SK-N-SH treated with all-trans-retinoic acid at 6 μM for 48 hours (cell line): ENCODE measurements around the gene ADGRG1.
A peak's percentile ranks its signal among the peaks of the same experiment; 100 is the strongest.

Experiments
- ATAC-seq: fragments of 200-7000 bp; cut with Tn5 transposase; 3 replicates; pipeline ENCODE4 v1.9.1; 2020; ENCODE audit warnings: mild to moderate bottlenecking, moderate library complexity
- ARNTL ChIP-seq: fragments of 450-650 bp; formaldehyde crosslinking; IDR thresholded peaks from 2 replicates; pipeline ENCODE4 v1.5.0; 2020; ENCODE audit warnings: low read depth, mild to moderate bottlenecking, moderate library complexity, borderline replicate concordance
- BACH2 ChIP-seq: fragments of 250-450 bp; sonication (Bioruptor Pico); IDR thresholded peaks from 2 replicates; pipeline ENCODE4 v1.9.0; 2021; ENCODE audit warnings: mild to moderate bottlenecking, borderline replicate concordance
- CSDC2 ChIP-seq: fragments of 250-450 bp; sonication (Bioruptor Pico); IDR thresholded peaks from 2 replicates; pipeline ENCODE4 v1.5.0; 2020; ENCODE audit warnings: mild to moderate bottlenecking, moderate library complexity
- GLIS3 ChIP-seq: fragments of 250-450 bp; sonication (Bioruptor Pico); IDR thresholded peaks from 2 replicates; pipeline ENCODE4 v1.5.0; 2020; ENCODE audit warnings: mild to moderate bottlenecking, moderate library complexity
- ISL1 ChIP-seq: fragments of 250-450 bp; sonication (Bioruptor Pico); IDR thresholded peaks from 2 replicates; pipeline ENCODE4 v2.1.2; 2022; ENCODE audit warnings: mild to moderate bottlenecking, moderate library complexity
- OSR1 ChIP-seq: fragments of 250-450 bp; sonication (Bioruptor Pico); IDR thresholded peaks from 2 replicates; pipeline ENCODE4 v1.8.0; 2022; ENCODE audit warnings: moderate library complexity, mild to moderate bottlenecking, inconsistent platforms
- PPARA ChIP-seq: fragments of 250-450 bp; sonication (Bioruptor Pico); IDR thresholded peaks from 2 replicates; pipeline ENCODE4 v1.5.0; 2020; ENCODE audit warnings: mild to moderate bottlenecking, borderline replicate concordance
- RARB ChIP-seq: fragments of 250-450 bp; sonication (Bioruptor Pico); IDR thresholded peaks from 2 replicates; pipeline ENCODE4 v1.8.0; 2021; ENCODE audit warnings: mild to moderate bottlenecking, moderate library complexity
- SNAI2 ChIP-seq: fragments of 250-450 bp; sonication (Bioruptor Pico); IDR thresholded peaks from 2 replicates; pipeline ENCODE4 v1.5.0; 2020; ENCODE audit warnings: mild to moderate bottlenecking, moderate library complexity
- TCF4 ChIP-seq: fragments of 250-450 bp; sonication (Bioruptor Pico); IDR thresholded peaks from 2 replicates; pipeline ENCODE4 v1.8.0; 2021; ENCODE audit warnings: mild to moderate bottlenecking, moderate library complexity, borderline replicate concordance
- ZC3H10 ChIP-seq: fragments of 250-450 bp; sonication (Bioruptor Pico); IDR thresholded peaks from 2 replicates; pipeline ENCODE4 v1.5.1; 2021; ENCODE audit warnings: mild to moderate bottlenecking, moderate library complexity
- ZFP3 ChIP-seq: fragments of 250-450 bp; sonication (Bioruptor Pico); IDR thresholded peaks from 2 replicates; pipeline ENCODE4 v1.5.0; 2020; ENCODE audit warnings: mild to moderate bottlenecking, moderate library complexity
- ZNF8 ChIP-seq: fragments of 450-650 bp; formaldehyde crosslinking; IDR thresholded peaks from 2 replicates; pipeline ENCODE4 v1.5.0; 2020; ENCODE audit warnings: mild to moderate bottlenecking, moderate library complexity
- TF ChIP-seq, protein P1 (sequence below): fragments of 250-450 bp; sonication (Bioruptor Pico); IDR thresholded peaks from 2 replicates; pipeline ENCODE4 v1.8.0; 2020; ENCODE audit warnings: mild to moderate bottlenecking, moderate library complexity, borderline replicate concordance
- TF ChIP-seq, protein P2 (sequence below): fragments of 250-450 bp; sonication (Bioruptor Pico); IDR thresholded peaks from 2 replicates; pipeline ENCODE4 v1.5.0; 2020; ENCODE audit warnings: mild to moderate bottlenecking, moderate library complexity
- TF ChIP-seq, protein P3 (sequence below): fragments of 250-450 bp; sonication (Bioruptor Pico); IDR thresholded peaks from 2 replicates; pipeline ENCODE4 v1.8.0; 2021; ENCODE audit warnings: low read depth, mild to moderate bottlenecking, moderate library complexity, borderline replicate concordance

Gene ADGRG1

DNA sequence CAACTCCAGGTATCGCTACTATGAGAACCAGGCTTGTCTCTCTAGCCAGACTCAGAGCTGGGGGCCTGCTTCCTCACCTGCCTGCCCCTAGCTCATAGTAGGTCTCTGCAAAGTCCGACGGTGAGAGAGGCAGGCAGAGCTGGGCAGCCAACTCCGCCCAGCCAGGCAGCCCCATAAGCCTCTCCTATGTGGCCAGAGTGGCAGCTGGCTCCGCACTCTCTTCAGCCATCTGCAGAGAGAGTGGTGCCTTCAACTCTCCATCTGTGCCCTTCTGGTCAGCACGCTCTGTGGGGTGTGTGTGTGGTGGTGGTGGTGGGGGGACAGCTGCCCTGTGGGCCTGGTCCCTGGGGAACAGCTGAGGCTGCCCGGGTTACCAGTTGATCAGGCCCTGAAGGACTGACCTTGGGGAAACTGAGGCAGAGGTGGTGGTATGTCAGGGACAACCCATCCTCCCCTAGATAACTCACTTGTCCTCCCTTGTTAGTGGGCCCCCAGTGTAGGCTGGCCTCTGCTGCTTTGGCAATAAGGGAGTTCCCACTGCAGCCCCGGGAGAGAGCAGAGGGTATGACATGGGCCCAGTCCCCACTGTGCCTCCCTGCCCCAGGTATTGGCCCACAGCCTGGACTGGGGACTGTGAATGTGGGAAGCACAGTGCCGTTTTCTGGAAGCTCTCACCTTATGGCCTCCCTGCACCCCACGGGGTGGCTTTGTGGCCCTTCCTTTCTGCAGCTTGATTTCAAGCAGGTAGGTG is 1.8 kb upstream of the ADGRG1 start (continued):
- no peak for TF ChIP-seq TCF4 (CRISPR knock-in tag)
- TF ChIP-seq ZC3H10: no peak
- no peak for TF ChIP-seq ARNTL (CRISPR knock-in tag)
- no peak for TF ChIP-seq OSR1 (CRISPR knock-in tag)
- TF ChIP-seq, protein P1, sequence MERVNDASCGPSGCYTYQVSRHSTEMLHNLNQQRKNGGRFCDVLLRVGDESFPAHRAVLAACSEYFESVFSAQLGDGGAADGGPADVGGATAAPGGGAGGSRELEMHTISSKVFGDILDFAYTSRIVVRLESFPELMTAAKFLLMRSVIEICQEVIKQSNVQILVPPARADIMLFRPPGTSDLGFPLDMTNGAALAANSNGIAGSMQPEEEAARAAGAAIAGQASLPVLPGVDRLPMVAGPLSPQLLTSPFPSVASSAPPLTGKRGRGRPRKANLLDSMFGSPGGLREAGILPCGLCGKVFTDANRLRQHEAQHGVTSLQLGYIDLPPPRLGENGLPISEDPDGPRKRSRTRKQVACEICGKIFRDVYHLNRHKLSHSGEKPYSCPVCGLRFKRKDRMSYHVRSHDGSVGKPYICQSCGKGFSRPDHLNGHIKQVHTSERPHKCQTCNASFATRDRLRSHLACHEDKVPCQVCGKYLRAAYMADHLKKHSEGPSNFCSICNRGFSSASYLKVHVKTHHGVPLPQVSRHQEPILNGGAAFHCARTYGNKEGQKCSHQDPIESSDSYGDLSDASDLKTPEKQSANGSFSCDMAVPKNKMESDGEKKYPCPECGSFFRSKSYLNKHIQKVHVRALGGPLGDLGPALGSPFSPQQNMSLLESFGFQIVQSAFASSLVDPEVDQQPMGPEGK: no peak
- TF ChIP-seq, protein P2, sequence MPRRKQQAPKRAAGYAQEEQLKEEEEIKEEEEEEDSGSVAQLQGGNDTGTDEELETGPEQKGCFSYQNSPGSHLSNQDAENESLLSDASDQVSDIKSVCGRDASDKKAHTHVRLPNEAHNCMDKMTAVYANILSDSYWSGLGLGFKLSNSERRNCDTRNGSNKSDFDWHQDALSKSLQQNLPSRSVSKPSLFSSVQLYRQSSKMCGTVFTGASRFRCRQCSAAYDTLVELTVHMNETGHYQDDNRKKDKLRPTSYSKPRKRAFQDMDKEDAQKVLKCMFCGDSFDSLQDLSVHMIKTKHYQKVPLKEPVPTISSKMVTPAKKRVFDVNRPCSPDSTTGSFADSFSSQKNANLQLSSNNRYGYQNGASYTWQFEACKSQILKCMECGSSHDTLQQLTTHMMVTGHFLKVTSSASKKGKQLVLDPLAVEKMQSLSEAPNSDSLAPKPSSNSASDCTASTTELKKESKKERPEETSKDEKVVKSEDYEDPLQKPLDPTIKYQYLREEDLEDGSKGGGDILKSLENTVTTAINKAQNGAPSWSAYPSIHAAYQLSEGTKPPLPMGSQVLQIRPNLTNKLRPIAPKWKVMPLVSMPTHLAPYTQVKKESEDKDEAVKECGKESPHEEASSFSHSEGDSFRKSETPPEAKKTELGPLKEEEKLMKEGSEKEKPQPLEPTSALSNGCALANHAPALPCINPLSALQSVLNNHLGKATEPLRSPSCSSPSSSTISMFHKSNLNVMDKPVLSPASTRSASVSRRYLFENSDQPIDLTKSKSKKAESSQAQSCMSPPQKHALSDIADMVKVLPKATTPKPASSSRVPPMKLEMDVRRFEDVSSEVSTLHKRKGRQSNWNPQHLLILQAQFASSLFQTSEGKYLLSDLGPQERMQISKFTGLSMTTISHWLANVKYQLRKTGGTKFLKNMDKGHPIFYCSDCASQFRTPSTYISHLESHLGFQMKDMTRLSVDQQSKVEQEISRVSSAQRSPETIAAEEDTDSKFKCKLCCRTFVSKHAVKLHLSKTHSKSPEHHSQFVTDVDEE (CRISPR knock-in tag): no peak
- no peak for TF ChIP-seq CSDC2
- TF ChIP-seq SNAI2 (CRISPR knock-in tag): no peak
- TF ChIP-seq GLIS3 (CRISPR knock-in tag): no peak

DNA sequence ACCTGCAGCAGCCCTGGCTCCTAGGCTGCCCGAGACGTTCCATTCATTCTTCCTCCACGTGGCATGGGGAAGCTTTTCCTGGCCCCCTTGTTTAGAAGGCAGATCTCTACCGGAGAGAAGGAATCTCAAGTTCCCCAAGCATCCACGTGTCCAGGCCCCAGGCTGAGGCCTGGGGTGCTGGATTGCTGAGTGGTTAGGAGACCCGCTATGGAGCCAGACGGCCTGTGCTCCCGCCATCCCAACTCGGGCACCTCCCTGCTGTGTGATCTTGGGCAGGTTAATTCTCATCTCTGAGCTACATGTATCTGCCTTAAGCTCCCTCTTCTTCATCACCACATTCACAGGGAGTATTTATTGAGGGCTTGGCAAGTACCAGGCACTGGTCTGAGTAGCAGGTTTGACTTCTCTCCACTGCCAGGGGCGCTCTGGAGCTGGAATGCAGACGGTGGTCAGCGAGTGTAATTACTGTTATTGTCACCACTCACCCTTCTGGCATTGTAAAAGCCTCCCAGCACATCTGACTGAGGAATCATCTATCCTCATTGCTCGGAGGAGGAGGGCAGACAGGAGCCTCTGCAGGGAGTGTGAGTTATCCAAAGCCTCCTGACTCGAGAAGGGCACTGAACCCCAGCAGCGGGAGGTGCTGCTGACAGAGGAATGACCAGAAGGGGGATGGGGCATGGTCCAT is 1.1 kb upstream of the ADGRG1 start:
- TF ChIP-seq PPARA (CRISPR knock-in tag): no peak
- no peak for TF ChIP-seq ZFP3 (CRISPR knock-in tag)
- TF ChIP-seq, protein P3, sequence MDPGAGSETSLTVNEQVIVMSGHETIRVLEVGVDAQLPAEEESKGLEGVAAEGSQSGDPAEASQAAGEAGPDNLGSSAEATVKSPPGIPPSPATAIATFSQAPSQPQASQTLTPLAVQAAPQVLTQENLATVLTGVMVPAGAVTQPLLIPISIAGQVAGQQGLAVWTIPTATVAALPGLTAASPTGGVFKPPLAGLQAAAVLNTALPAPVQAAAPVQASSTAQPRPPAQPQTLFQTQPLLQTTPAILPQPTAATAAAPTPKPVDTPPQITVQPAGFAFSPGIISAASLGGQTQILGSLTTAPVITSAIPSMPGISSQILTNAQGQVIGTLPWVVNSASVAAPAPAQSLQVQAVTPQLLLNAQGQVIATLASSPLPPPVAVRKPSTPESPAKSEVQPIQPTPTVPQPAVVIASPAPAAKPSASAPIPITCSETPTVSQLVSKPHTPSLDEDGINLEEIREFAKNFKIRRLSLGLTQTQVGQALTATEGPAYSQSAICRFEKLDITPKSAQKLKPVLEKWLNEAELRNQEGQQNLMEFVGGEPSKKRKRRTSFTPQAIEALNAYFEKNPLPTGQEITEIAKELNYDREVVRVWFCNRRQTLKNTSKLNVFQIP: no peak
- TF ChIP-seq ZNF8 (CRISPR knock-in tag): no peak
- TF ChIP-seq RARB (CRISPR knock-in tag): no peak
- no peak for TF ChIP-seq CSDC2
- peak; percentile 72 for ATAC-seq

DNA sequence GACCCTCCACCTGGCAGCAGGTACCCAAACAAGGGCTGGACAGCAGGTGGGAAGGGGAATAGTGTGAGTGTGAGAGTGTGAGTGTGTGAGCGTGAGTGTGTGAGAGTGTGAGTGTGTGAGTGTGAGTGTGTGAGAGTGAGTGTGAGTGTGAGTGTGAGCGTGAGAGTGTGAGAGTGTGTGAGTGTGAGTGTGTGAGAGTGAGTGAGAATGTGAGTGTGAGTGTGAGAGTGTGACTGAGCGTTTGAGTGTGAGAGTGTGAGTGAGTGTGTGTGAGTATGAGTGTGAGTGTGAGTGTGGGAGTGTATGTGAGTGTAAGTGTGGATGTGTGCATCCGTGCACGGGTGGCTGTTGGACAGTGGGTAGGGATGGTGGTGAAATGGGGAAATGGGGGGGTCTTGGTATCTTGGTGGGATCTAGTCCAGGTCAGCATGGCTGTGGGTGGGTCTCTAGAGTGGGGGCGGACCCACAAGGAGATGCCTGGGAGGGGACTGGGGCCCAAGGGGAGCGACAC is 408 bp downstream of the ADGRG1 start:
- TF ChIP-seq ARNTL (CRISPR knock-in tag) (no peak), RARB (CRISPR knock-in tag) (no peak), BACH2 (CRISPR knock-in tag) (no peak), ZFP3 (CRISPR knock-in tag) (no peak), ISL1 (no peak)
- TF ChIP-seq, protein P2 (CRISPR knock-in tag): no peak
- no peak for ATAC-seq
